Measurements from ENCODE around the gene UGT1A1.

The UGT1A1 gene

DNA sequence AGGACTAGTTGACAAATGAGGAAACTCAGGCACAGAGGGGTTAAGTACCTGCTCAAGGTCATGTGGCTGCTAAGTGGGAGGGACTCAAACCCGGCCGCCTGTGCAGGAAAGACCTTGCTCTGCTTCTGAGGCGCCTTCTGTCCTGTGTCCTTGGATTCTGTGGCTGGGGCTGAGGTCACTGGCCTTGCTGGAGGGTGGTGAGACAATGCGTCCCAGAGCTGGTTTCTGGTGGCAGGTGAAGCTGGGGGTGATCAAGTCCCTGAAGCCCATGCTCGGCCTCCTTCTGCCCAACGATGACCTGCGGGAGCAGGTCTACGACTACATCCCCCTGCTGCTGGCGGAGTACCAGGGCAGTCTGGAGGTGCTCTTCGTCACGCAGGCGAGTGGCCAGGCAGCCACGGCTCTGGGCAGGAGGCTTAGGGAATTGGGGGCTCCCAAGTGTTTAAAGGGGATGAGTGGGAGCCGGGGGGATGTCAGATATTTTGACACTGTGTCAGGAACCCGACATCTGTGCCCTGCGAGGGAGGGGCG lies 34.1 kb downstream of the UGT1A1 start:
- H3K27ac ChIP-seq (replicated peaks), result no peak overlapping the region
- no peak for TF ChIP-seq POLR2AphosphoS5 (IDR thresholded peaks at IDR 0.05; ENCODE audit: low read depth)
- TF ChIP-seq SPI1 (IDR thresholded peaks at IDR 0.05; ENCODE audit: borderline replicate concordance, low read depth), result no peak
- TF ChIP-seq, protein P1, sequence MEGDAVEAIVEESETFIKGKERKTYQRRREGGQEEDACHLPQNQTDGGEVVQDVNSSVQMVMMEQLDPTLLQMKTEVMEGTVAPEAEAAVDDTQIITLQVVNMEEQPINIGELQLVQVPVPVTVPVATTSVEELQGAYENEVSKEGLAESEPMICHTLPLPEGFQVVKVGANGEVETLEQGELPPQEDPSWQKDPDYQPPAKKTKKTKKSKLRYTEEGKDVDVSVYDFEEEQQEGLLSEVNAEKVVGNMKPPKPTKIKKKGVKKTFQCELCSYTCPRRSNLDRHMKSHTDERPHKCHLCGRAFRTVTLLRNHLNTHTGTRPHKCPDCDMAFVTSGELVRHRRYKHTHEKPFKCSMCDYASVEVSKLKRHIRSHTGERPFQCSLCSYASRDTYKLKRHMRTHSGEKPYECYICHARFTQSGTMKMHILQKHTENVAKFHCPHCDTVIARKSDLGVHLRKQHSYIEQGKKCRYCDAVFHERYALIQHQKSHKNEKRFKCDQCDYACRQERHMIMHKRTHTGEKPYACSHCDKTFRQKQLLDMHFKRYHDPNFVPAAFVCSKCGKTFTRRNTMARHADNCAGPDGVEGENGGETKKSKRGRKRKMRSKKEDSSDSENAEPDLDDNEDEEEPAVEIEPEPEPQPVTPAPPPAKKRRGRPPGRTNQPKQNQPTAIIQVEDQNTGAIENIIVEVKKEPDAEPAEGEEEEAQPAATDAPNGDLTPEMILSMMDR (IDR thresholded peaks at IDR 0.05; ENCODE audit: insufficient read depth, low read length), result no peak
- no peak for TF ChIP-seq GABPA (IDR thresholded peaks at IDR 0.05; ENCODE audit: low read depth)
- TF ChIP-seq REST (IDR thresholded peaks at IDR 0.05; ENCODE audit: insufficient replicate concordance, low read depth), result no peak
- no peak overlapping the region for H3K4me3 ChIP-seq (replicated peaks; ENCODE audit: insufficient read depth, low read length)
- no peaks in the 10 kb centered on the region for H3K27me3 ChIP-seq (ENCODE audit: insufficient read depth, poor library complexity, severe bottlenecking)
- no peak for DNase-seq (ENCODE audit: low read depth in 1 of 2, low spot score in 1 of 2)

DNA sequence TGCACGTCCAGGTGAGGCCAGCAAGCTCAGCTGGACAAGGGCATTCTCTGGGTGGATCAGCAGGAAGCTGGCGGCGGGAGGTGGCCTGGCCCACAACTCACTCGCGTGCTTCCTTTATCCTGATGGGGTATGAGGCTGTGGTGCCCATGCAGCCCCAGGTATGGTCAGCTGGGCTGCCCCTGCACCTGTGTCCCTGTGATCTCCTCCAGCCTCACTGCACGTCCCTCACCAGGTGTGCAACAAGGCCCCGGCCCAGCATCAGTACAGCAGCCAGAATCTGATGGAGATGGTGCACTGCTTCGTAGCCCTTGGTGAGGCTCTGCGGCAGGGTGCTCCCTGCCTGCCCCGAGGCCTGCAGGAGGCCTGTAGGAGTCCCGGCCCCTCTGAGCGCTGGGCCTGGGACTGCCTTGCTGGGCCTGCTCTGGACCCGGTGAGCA lies 35.7 kb downstream of the UGT1A1 start:
- TF ChIP-seq POLR2AphosphoS5 (IDR thresholded peaks at IDR 0.05; ENCODE audit: low read depth) (no peak), REST (IDR thresholded peaks at IDR 0.05; ENCODE audit: insufficient replicate concordance, low read depth) (no peak), SPI1 (IDR thresholded peaks at IDR 0.05; ENCODE audit: borderline replicate concordance, low read depth) (no peak), GABPA (IDR thresholded peaks at IDR 0.05; ENCODE audit: low read depth) (no peak)
- TF ChIP-seq, protein P1 (IDR thresholded peaks at IDR 0.05; ENCODE audit: insufficient read depth, low read length), result no peak

DNA sequence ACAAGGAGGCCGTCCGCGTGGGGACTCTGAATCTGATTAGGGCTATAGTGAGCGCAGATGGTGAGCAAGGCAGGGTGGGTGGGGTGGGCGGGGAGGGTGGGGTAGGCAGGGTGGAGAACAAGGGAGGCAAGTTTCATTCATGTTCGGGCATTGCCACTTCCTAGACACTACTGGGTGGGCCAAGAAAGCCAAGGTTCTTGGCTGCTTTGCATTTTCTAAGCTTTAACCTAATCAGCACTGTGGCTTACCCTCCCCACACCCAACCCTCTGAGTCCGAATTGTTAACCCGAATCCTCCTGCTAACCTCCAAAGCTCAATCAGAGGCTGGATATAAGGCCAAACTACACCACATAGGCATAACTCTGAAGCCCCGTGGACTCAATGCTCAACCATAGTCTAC lies 36.2 kb downstream of the UGT1A1 start:
- H3K4me3 ChIP-seq (replicated peaks; ENCODE audit: insufficient read depth, low read length), result no peak overlapping the region
- TF ChIP-seq POLR2AphosphoS5 (IDR thresholded peaks at IDR 0.05; ENCODE audit: low read depth), result no peak
- TF ChIP-seq GABPA (IDR thresholded peaks at IDR 0.05; ENCODE audit: low read depth), result no peak
- TF ChIP-seq, protein P1 (IDR thresholded peaks at IDR 0.05; ENCODE audit: insufficient read depth, low read length), result no peak
- TF ChIP-seq REST (IDR thresholded peaks at IDR 0.05; ENCODE audit: insufficient replicate concordance, low read depth), result no peak
- TF ChIP-seq SPI1 (IDR thresholded peaks at IDR 0.05; ENCODE audit: borderline replicate concordance, low read depth), result no peak
- no peak for DNase-seq (ENCODE audit: low read depth in 1 of 2, low spot score in 1 of 2)
- H3K27ac ChIP-seq (replicated peaks), result no peak overlapping the region
- no peaks in the 10 kb centered on the region for H3K27me3 ChIP-seq (ENCODE audit: insufficient read depth, poor library complexity, severe bottlenecking)

More for the DNA sequence above, 35.7 kb downstream of the UGT1A1 start:
- Histone ChIP-seq H3K27ac (replicated peaks) (no peak overlapping the region), H3K4me3 (replicated peaks; ENCODE audit: insufficient read depth, low read length) (no peak overlapping the region), H3K27me3 (ENCODE audit: insufficient read depth, poor library complexity, severe bottlenecking) (no peaks in the 10 kb centered on the region)
- no peak for DNase-seq (ENCODE audit: low read depth in 1 of 2, low spot score in 1 of 2)
